DND-41 (cell line): ENCODE measurements around the gene SLC35F3.
A peak's percentile ranks its signal among the peaks of the same experiment; 100 is the strongest.

ENCODE experiments used
- ATAC-seq: fragments of 200-7000 bp; cut with Tn5 transposase; 3 replicates; pipeline ENCODE4 v1.9.1; 2021; ENCODE audit warnings: low read depth; ENCODE audit not compliant: insufficient read depth
- DNase-seq: peaks from one replicate; pipeline ENCODE4 v3.0.0-alpha.2; 2020
- H2AFZ ChIP-seq: 2 replicates; pipeline ENCODE4 v1.6.0; 2012; ENCODE audit warnings: low read depth, low read length
- H3K27ac ChIP-seq: 2 replicates; pipeline ENCODE4 v1.5.1; 2012; ENCODE audit warnings: low read length, inconsistent platforms
- H3K27me3 ChIP-seq: fragments of 200-600 bp; sonication (generic); 2 replicates; pipeline ENCODE4 v1.6.0; 2012; ENCODE audit warnings: low read length, mild to moderate bottlenecking, inconsistent platforms; ENCODE audit not compliant: insufficient read depth, poor library complexity
- H3K36me3 ChIP-seq: 2 replicates; pipeline ENCODE4 v1.5.1; 2012; ENCODE audit warnings: low read length, inconsistent platforms; ENCODE audit not compliant: insufficient read depth
- H3K4me1 ChIP-seq: 2 replicates; pipeline ENCODE4 v1.5.1; 2012; ENCODE audit warnings: mild to moderate bottlenecking, low read length; ENCODE audit not compliant: insufficient read depth
- H3K4me2 ChIP-seq: 2 replicates; pipeline ENCODE4 v1.6.0; 2012; ENCODE audit warnings: mild to moderate bottlenecking, moderate library complexity, low read length, inconsistent platforms; ENCODE audit not compliant: insufficient read depth
- H3K4me3 ChIP-seq, 2 experiments: fragments of 200-600 bp in 1 of 2; shearing (Covaris generic) in 1 of 2; 2 replicates each; pipeline ENCODE4 v1.5.1; 2012 to 2016; ENCODE audit warnings: inconsistent platforms in 2 of 2, low read length in 2 of 2, mild to moderate bottlenecking in 2 of 2, low read depth in 1 of 2, moderate library complexity in 1 of 2
- H3K79me2 ChIP-seq: 2 replicates; pipeline ENCODE4 v1.6.0; 2012; ENCODE audit warnings: low read length, inconsistent platforms; ENCODE audit not compliant: insufficient read depth
- H3K9ac ChIP-seq: 2 replicates; pipeline ENCODE4 v1.6.0; 2012; ENCODE audit warnings: low read depth, mild to moderate bottlenecking, inconsistent platforms, low read length, moderate library complexity
- H3K9me3 ChIP-seq: 2 replicates; pipeline ENCODE4 v1.5.1; 2012; ENCODE audit warnings: low read length, moderate library complexity, mild to moderate bottlenecking, inconsistent platforms; ENCODE audit not compliant: insufficient read depth, severe bottlenecking
- H4K20me1 ChIP-seq: 2 replicates; pipeline ENCODE4 v1.6.0; 2012; ENCODE audit warnings: low read length; ENCODE audit not compliant: insufficient read depth
- EZH2 ChIP-seq: IDR thresholded peaks from 3 replicates; pipeline ENCODE4 v1.6.1; 2012; ENCODE audit warnings: borderline replicate concordance, low read depth, mild to moderate bottlenecking, moderate library complexity, low read length, inconsistent platforms; ENCODE audit not compliant: severe bottlenecking
- TF ChIP-seq, protein P1 (sequence below): IDR thresholded peaks from 2 replicates; pipeline ENCODE4 v1.5.1; 2012; ENCODE audit warnings: borderline replicate concordance, low read length, moderate library complexity, mild to moderate bottlenecking; ENCODE audit not compliant: poor library complexity, severe bottlenecking; ENCODE audit errors: extremely low read depth

Gene SLC35F3

DNA sequence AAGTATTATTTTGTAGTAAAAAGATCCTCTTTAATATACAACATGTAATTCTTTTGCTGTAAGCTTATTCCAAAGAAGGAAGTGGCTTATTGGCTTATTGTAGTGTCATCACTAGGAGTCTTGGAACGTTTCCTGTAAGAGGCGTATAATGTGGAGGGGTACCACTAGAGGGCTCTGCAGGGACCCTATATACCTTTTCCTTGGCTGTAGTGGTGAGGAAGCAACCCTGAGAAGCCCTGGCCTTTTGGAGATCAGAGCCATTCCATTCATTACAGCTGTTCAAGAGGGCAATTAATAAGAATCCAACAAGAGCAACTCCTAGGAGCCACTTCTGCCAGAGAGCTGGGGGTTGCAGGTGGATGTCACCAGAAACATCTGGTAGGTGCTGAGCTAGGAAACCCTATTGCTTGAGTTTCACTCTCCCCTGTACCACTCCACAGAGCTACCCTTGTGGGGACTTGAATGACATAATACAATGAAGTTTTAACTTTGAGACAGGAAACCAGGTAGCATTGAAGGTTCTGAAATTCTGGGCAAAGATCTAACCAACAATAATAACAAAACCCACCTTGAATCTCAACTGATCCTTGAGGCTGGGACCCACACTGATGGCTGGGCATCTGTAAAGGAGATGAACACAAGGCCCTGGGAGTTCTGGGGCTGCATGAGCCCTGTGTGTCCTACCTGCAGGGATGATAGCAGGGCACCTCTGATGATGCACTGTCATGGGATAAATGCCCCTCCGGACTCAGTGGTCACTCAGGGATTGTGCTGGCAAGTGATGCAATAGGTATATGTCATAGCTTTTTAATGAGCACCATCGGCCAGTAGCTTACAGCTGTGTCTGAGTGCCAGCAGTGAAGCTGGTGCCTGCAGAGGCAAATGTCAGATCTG is 308.5 kb downstream of the SLC35F3 start:
- ATAC-seq (peak; percentile 58), DNase-seq (peak; percentile 76)
- Histone ChIP-seq H4K20me1 (no peaks in the 10 kb centered on the region), H3K4me2 (peak overlapping the region; percentile 89), H3K27ac (peak overlapping the region; percentile 60), H3K9me3 (peaks cover 3% of the 10 kb centered on the region), H3K4me1 (peaks cover 54% of the 10 kb centered on the region), H3K4me3 (peak overlapping the region in 1 of 2 experiments; percentile 73; a peak in 2 of 4 replicates), H2AFZ (peak overlapping the region; percentile 57), H3K36me3 (no peaks in the 10 kb centered on the region; the same call in 1 of the 2 replicates), H3K79me2 (peaks cover 32% of the 10 kb centered on the region), H3K9ac (peak overlapping the region; percentile 81), H3K27me3 (peaks cover 7% of the 10 kb centered on the region)
- no peak for TF ChIP-seq EZH2
- TF ChIP-seq, protein P1, sequence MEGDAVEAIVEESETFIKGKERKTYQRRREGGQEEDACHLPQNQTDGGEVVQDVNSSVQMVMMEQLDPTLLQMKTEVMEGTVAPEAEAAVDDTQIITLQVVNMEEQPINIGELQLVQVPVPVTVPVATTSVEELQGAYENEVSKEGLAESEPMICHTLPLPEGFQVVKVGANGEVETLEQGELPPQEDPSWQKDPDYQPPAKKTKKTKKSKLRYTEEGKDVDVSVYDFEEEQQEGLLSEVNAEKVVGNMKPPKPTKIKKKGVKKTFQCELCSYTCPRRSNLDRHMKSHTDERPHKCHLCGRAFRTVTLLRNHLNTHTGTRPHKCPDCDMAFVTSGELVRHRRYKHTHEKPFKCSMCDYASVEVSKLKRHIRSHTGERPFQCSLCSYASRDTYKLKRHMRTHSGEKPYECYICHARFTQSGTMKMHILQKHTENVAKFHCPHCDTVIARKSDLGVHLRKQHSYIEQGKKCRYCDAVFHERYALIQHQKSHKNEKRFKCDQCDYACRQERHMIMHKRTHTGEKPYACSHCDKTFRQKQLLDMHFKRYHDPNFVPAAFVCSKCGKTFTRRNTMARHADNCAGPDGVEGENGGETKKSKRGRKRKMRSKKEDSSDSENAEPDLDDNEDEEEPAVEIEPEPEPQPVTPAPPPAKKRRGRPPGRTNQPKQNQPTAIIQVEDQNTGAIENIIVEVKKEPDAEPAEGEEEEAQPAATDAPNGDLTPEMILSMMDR, result peak; percentile 88

DNA sequence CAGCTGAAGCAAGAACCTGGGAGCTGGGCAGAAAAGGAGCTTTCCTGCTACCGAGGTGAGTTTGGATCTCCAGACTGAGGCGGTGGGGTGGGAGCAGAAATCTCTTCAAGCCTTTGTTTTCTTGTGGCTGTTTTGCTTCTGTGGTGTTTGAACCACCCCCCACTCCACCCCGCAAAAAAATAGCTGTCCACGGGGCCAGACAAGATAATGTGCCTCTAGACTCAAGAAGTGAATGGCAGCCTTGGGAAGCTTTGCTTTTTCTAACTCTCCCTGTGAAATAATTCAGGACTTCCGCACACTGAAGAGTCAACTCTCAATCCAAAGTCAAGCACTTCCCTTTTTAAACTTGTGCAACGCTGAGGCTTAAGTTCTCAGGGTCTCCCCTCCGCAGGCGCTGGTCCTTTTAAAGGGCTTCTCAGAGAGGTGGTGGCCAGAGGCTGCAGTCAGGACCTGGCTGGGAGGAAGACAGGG is 309.2 kb downstream of the SLC35F3 start:
- H3K36me3 ChIP-seq, result peaks cover 4% of the 10 kb centered on the region; the same call in 1 of the 2 replicates
- H2AFZ ChIP-seq, result peak overlapping the region; percentile 78
- ATAC-seq, result no peak
- H3K4me2 ChIP-seq, result peak overlapping the region; percentile 89
- H3K9ac ChIP-seq, result peak overlapping the region; percentile 81
- DNase-seq, result peak; percentile 24
- H3K9me3 ChIP-seq, result peaks cover 3% of the 10 kb centered on the region
- peaks cover 60% of the 10 kb centered on the region for H3K4me1 ChIP-seq
- peak overlapping the region; percentile 60 for H3K27ac ChIP-seq
- peak overlapping the region; percentile 54 to 73 for H3K4me3 ChIP-seq
- H3K79me2 ChIP-seq, result peaks cover 38% of the 10 kb centered on the region
- TF ChIP-seq EZH2, result no peak
- TF ChIP-seq, protein P1, result no peak
- H3K27me3 ChIP-seq, result peaks cover 7% of the 10 kb centered on the region
- H4K20me1 ChIP-seq, result no peaks in the 10 kb centered on the region

- Histone ChIP-seq H3K4me3 (peak overlapping the region; percentile 54 to 73), H3K9ac (peak overlapping the region; percentile 81), H3K4me1 (peaks cover 60% of the 10 kb centered on the region), H3K27me3 (peaks cover 7% of the 10 kb centered on the region), H2AFZ (peak overlapping the region; percentile 78), H3K9me3 (peaks cover 3% of the 10 kb centered on the region), H3K36me3 (peaks cover 4% of the 10 kb centered on the region; the same call in 1 of the 2 replicates), H3K79me2 (peaks cover 38% of the 10 kb centered on the region), H4K20me1 (no peaks in the 10 kb centered on the region), H3K27ac (peak overlapping the region; percentile 60), H3K4me2 (peak overlapping the region; percentile 89)
- peak; percentile 50 for TF ChIP-seq EZH2
- TF ChIP-seq, protein P1, result peak; percentile 34
- ATAC-seq (peak; percentile 64), DNase-seq (peak; percentile 75)
Observed at GRCh38 chr1:234214129-234214910, 309.8 kb downstream of the SLC35F3 start.
